Mesodermal cell (in vitro differentiated cells): ENCODE measurements around the gene HMCN1.

ENCODE experiments used
- H3K27ac ChIP-seq: 2 replicates; pipeline ENCODE4 v1.7.0; 2013; ENCODE audit warnings: mild to moderate bottlenecking, low read depth, low read length, moderate library complexity; ENCODE audit not compliant: severe bottlenecking
- H3K36me3 ChIP-seq: 2 replicates; pipeline ENCODE4 v1.7.1; 2013; ENCODE audit warnings: mild to moderate bottlenecking, low read length, moderate library complexity; ENCODE audit not compliant: control insufficient read depth, insufficient read depth
- H3K4me1 ChIP-seq: one replicate; pipeline ENCODE4 v1.7.1; 2013; ENCODE audit warnings: mild to moderate bottlenecking, low read length; ENCODE audit not compliant: insufficient read depth, control insufficient read depth, poor library complexity, severe bottlenecking
- H3K4me3 ChIP-seq: 2 replicates; pipeline ENCODE4 v1.7.0; 2013; ENCODE audit warnings: low read length, control low read depth, mild to moderate bottlenecking; ENCODE audit not compliant: insufficient read depth, poor library complexity, severe bottlenecking; ENCODE audit errors: extremely low read depth
- H3K9me3 ChIP-seq: 2 replicates; pipeline ENCODE4 v1.7.1; 2013; ENCODE audit warnings: mild to moderate bottlenecking, low read length, moderate library complexity; ENCODE audit not compliant: control insufficient read depth
- WGBS, 2 experiments: methylation state at CpG; one replicate each; pipeline ENCODE4 v1.1.5; 2013; ENCODE audit warnings: missing lambda C conversion rate in 2 of 2; ENCODE audit not compliant: insufficient coverage in 2 of 2; 5-methylcytosine and 5-hydroxymethylcytosine counted together

The HMCN1 gene

DNA sequence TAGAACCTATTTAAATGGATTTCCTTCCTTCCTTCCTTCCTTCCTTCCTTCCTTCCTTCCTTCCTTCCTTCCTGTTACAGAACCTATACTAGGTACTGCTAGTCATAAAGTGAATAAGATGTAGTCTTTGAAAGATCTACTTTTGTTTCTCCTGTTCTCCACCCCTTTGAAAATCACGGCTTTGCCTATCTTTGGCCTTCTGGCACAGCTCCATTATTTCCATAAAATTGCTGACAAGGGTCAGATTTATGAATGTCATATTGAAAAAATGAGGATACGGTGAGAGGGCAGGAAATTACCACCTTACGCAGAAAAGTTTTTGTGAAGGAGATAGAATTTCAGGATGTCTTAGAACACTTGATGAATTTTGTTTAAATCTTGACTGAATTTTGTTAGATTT lies 18.1 kb upstream of the HMCN1 start:
- H3K27ac ChIP-seq, result no peak overlapping the region
- no peaks in the 10 kb centered on the region for H3K36me3 ChIP-seq
- H3K4me3 ChIP-seq, result no peak overlapping the region
- 92 to 100% methylated on average over 2 of the region's 3 CpGs for WGBS, 2 experiments
- H3K4me1 ChIP-seq, result no peaks in the 10 kb centered on the region
- no peaks in the 10 kb centered on the region for H3K9me3 ChIP-seq

DNA sequence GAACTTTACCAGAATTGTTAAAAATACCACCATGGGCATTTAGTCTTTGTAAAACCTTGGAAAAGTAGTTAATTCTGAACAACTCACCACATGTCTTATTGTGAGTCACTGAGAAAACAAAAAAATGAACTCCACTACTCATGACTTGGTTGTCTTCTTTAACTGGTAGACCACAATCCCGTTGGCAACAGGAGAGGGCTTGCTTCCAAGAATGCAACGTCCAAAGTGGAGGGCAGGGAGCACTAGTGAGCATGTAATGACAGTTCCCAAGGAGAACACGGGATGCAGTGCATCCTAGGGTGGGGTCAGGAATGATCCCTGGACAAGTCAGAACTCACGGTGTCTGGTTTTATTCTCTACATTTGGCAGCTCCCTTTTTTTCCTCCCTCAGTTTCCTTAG lies 15.2 kb upstream of the HMCN1 start:
- Histone ChIP-seq H3K27ac (no peak overlapping the region), H3K4me1 (no peaks in the 10 kb centered on the region), H3K36me3 (no peaks in the 10 kb centered on the region), H3K4me3 (no peak overlapping the region), H3K9me3 (no peaks in the 10 kb centered on the region)
- WGBS, 2 experiments, result 20 to 61% methylated on average over 2 to 4 of the region's 4 CpGs

DNA sequence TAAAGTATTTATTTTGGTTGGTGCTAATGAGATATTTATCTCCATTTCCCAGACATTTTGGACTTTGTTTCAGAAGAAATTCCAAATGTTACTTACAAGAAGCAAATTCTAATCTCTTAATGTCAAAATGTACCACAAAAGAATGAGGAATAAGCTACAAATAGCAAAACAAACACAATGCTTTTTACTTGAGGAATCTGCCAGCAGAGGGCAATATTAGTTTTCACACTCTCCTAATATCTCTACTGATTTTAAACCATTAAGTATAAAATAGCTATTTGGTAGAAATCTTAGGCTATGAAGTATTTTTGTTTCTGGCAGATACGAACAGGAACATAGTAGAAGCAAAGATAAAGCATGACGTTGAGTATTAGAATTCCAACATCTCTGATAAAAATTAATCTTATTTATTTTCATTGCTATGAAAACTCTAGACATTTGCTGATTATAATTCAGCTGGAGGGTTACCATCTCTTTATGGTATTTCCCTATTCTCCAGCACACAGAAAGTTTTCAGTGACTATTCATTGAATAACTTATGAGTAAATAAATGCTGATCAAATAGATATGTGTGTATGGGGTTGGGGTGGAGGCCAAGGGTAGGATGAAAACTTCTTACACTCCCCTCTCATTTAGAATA lies 13.4 kb upstream of the HMCN1 start:
- WGBS, 2 experiments, result no CpG with 5 or more reads among the region's 2 CpGs
- Histone ChIP-seq H3K36me3 (no peaks in the 10 kb centered on the region), H3K4me1 (no peaks in the 10 kb centered on the region), H3K9me3 (no peaks in the 10 kb centered on the region), H3K4me3 (no peak overlapping the region), H3K27ac (no peak overlapping the region)

DNA sequence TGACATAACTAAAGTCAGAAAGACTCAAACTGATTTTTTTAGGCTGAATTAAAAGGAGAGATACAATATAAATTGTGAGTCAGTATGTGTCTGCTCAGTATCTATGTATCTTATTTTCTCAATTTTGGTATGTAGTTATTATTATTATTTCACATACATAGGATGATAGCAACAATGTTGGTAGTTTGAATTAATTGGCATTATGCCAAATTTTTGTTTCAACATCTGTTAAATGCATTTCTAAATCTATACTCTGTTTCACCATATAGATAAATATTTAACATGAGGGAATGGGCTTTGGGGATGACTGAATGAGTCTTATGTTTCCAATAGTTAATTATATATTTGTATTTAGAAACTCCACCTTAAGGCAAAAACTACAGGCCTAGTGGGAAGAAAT lies 12.6 kb upstream of the HMCN1 start:
- H3K27ac ChIP-seq, result no peak overlapping the region
- no peak overlapping the region for H3K4me3 ChIP-seq
- no peaks in the 10 kb centered on the region for H3K4me1 ChIP-seq
- H3K9me3 ChIP-seq, result no peaks in the 10 kb centered on the region
- H3K36me3 ChIP-seq, result no peaks in the 10 kb centered on the region

DNA sequence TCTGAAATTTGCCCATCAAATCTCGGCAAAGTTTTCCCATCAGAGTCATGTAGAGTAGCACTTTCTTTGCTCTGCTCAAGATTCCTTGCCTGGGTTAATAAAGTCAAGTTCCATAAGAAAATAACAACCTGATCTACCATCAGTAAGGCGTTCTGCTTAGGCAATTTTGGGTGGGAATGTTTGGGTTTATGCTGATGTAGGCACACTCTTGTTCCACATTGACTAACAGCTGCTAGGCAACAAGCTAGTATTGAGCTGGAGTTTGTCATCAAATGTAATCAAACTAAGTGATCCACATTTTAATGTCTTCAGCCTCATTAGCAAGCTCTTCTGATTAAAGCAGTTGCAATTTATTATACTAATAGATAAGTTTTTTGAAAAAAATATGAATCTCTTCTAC lies 12.1 kb upstream of the HMCN1 start:
- H3K9me3 ChIP-seq, result no peaks in the 10 kb centered on the region
- no peaks in the 10 kb centered on the region for H3K4me1 ChIP-seq
- no CpG with 5 or more reads among the region's 2 CpGs for WGBS, 2 experiments
- H3K36me3 ChIP-seq, result no peaks in the 10 kb centered on the region
- no peak overlapping the region for H3K4me3 ChIP-seq
- no peak overlapping the region for H3K27ac ChIP-seq

DNA sequence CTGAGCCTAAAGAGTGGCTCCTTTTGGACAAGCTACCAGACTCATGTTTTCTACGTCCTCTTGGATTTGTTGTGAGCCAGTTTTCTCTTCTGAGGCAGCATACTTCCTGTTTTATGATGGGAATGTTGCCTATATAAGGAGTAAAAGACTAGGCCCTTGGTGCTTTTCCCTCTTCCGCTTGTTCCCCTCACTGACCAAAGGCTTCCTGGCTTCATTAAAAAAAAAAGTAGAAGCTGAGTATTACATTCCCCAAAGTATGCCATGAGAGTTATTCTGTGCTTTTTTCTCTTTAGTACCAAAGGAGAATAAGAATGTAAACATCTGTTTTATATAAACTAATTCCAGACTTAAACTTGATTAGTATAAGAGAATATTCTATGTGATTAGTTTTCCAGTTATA lies 6.5 kb upstream of the HMCN1 start:
- no peaks in the 10 kb centered on the region for H3K4me1 ChIP-seq
- no peak overlapping the region for H3K27ac ChIP-seq
- no peak overlapping the region for H3K4me3 ChIP-seq
- H3K36me3 ChIP-seq, result no peaks in the 10 kb centered on the region
- H3K9me3 ChIP-seq, result no peaks in the 10 kb centered on the region
- 100% methylated on average over 1 of the region's 2 CpGs; no CpG with 5 or more reads in 1 of the 2 experiments for WGBS, 2 experiments

DNA sequence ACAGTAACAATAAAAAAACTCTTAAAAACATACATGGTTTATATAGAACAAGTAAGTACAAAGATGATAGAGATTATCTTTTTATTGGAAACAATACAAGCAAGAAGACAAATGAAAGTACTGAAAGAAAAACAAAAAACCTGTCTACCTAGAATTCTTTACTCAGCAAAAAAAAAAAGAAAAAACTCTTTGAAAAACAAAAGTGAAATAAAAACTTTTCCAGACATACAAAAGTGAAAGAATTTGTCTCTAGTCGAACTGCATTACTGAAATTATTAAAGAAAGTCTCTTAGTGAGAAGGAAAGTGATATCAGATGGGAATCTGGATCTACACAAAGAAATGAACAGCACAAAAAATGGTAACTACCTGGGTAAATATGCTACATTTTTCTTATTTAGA lies 2.7 kb upstream of the HMCN1 start:
- Histone ChIP-seq H3K9me3 (no peaks in the 10 kb centered on the region), H3K4me1 (no peaks in the 10 kb centered on the region), H3K27ac (no peak overlapping the region), H3K4me3 (no peak overlapping the region), H3K36me3 (no peaks in the 10 kb centered on the region)
- no CpG with 5 or more reads among the region's 1 CpG for WGBS, 2 experiments

DNA sequence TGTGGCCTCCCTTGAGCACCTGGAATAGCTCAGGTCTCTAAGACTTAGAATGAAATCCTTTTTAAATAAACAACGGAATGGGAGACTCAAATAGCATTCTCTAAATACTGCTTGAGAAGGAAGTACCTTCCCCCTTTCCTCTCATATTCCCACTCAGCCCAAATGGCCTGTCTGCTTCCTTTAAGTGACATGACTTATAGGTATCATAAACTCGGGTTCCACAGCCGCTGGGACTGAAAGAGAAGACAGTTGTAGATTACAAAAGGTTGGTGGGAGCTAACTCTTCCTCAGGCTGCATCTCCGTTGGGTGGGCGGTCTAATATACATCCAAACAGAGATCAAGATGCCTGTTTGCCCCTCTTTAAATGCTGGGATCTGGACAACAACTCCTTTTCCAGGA lies 1.2 kb upstream of the HMCN1 start:
- WGBS, 2 experiments, result 91% methylated on average over 4 of the region's 5 CpGs; no CpG with 5 or more reads in 1 of the 2 experiments
- Histone ChIP-seq H3K27ac (no peak overlapping the region), H3K4me3 (no peak overlapping the region), H3K4me1 (no peaks in the 10 kb centered on the region), H3K9me3 (no peaks in the 10 kb centered on the region), H3K36me3 (no peaks in the 10 kb centered on the region)

DNA sequence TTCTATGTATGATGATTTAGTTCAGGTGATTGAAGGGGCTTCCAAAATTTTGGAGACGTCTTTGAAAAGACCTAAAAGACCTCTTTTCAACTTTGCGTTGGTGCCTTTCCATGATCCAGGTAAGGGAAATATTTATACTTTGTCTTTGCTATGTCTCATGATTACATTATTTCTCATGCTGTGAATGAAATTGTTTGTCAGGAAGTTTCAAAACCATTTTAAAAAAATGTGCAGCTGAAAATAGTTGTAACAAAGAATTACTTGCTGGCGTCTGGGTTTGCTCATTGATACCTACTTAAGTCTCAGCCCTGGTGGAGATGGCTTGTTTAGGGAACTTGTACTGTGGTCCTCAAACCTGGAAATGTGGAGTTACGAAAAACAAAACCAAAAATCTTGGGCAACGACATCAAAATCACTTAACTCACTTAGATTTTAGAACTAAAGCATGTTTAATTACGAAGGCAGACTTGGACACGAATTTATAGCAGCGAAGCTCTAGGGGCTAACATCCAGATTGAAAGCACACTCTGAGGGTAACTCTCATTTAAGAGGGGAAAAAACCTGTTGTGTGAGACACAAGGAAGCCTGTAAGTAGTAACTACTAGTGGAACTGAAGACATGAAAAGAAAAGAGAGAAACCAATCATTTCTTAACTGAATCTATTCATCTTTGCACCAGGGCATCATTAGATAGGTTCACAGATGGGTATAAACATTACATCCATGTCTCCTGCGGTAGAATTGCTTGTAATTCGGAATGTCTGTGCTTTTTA lies 924 bp downstream of the HMCN1 start:
- Histone ChIP-seq H3K9me3 (no peaks in the 10 kb centered on the region), H3K4me1 (no peaks in the 10 kb centered on the region), H3K4me3 (peak overlapping the region; percentile 54), H3K36me3 (no peaks in the 10 kb centered on the region), H3K27ac (no peak overlapping the region)
- 59 to 62% methylated on average over 5 to 7 of the region's 10 CpGs for WGBS, 2 experiments

DNA sequence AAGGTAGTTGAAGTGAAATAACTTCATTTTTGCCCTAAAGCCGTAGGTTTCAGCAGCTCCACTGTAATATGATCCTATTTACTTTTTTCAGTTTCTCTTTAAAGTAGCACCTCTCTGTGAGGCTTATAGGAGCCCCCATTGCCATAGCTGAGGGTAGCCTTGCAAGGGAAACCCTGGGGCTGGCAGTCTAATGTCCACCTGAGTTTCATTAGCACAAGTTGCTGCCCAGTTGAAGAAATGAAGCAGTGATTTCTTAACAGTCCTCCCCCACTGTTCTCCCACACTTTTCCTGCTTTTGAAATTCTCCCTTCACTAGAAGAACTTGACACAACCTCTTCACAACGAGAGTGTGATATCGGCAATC lies 1.5 kb downstream of the HMCN1 start:
- no peaks in the 10 kb centered on the region for H3K4me1 ChIP-seq
- H3K27ac ChIP-seq, result no peak overlapping the region
- WGBS, 2 experiments, result no CpG with 5 or more reads among the region's 3 CpGs
- H3K36me3 ChIP-seq, result no peaks in the 10 kb centered on the region
- peaks cover 1% of the 10 kb centered on the region for H3K9me3 ChIP-seq
- peak overlapping the region; percentile 54 for H3K4me3 ChIP-seq

DNA sequence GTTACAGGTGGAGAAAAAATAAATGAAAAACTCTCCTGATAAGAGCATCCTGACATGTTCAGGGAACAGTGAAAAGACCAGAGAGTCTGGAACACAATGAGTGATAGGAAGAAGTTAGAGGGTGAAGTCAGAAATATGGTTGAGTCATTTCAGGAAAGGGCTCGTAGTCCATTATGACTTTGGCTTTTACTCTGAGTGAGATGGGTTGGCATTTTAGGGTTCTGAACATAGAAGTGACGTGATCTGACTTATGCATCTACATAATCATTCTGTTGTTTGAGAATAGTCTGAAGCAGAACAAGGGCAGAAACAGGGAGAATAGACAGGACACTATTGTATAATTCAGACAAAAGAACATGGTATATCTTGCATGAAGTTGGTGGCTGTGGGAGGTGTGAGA lies 5.8 kb downstream of the HMCN1 start:
- Histone ChIP-seq H3K4me3 (no peak overlapping the region), H3K36me3 (no peaks in the 10 kb centered on the region), H3K27ac (no peak overlapping the region), H3K4me1 (no peaks in the 10 kb centered on the region), H3K9me3 (peaks cover 4% of the 10 kb centered on the region)
- WGBS, 2 experiments, result 86 to 100% methylated on average over 1 to 2 of the region's 2 CpGs
